Sigmoid colon (tissue), 7 donors: ENCODE measurements around the gene IFIT1B. TPM values are rescaled to one million over a fixed set of nuclear protein-coding genes. Genes with fewer than 3 reads are reported as not detected.
A peak's percentile ranks its signal among the peaks of the same experiment; 100 is the strongest.

Experiments used
- DNase-seq: peaks from one replicate; pipeline ENCODE4 v3.0.0-alpha.2; 2019
- H3K27ac ChIP-seq, 4 donors: fragments of 200-600 bp; sonication (generic); one replicate each; pipeline ENCODE4 v1.5.1; 2016 to 2019; ENCODE audit warnings: mild to moderate bottlenecking in 1 of 4
- H3K27me3 ChIP-seq, 3 donors: fragments of 200-600 bp; sonication (generic); one replicate each; pipeline ENCODE4 v1.5.1; 2019; ENCODE audit warnings: mild to moderate bottlenecking in 1 of 3
- H3K36me3 ChIP-seq, 4 donors: fragments of 200-600 bp; sonication (generic); one replicate each; pipeline ENCODE4 v1.5.1; 2016 to 2019
- H3K4me1 ChIP-seq, 4 donors: fragments of 200-600 bp; sonication (generic); one replicate each; pipeline ENCODE4 v1.5.1; 2017 to 2019
- H3K4me3 ChIP-seq, 4 donors: fragments of 200-600 bp; sonication (generic); one replicate each; pipeline ENCODE4 v1.5.1; 2017 to 2019; ENCODE audit warnings: mild to moderate bottlenecking in 2 of 4, moderate library complexity in 1 of 4
- H3K9me3 ChIP-seq, 4 donors: fragments of 200-600 bp in 3 of 4; sonication (generic) in 3 of 4; one replicate each; pipeline versions ENCODE4 v1.5.1 to v1.6.1; 2013 to 2019
- CTCF ChIP-seq, 4 experiments: fragments of 450-650 bp in 3 of 4; fragments of 200-600 bp in 1 of 4; IDR thresholded peaks; one replicate each; pipeline ENCODE4 v1.5.1; 2016 to 2019; ENCODE audit warnings: antibody characterized with exemption in 4 of 4, mild to moderate bottlenecking in 3 of 4, moderate library complexity in 2 of 4
- EP300 ChIP-seq, 4 donors: sonication (generic); formaldehyde crosslinking; IDR thresholded peaks; one replicate each; pipeline ENCODE4 v1.6.1; 2017; ENCODE audit warnings: antibody characterized with exemption in 4 of 4
- POLR2A ChIP-seq, 2 donors: fragments of 450-650 bp; IDR thresholded peaks; one replicate each; pipeline ENCODE4 v1.6.1; 2016; ENCODE audit warnings: antibody characterized with exemption in 2 of 2, mild to moderate bottlenecking in 2 of 2, moderate library complexity in 2 of 2
- POLR2AphosphoS5 ChIP-seq, 4 donors: sonication (generic); formaldehyde crosslinking; IDR thresholded peaks; one replicate each; pipeline ENCODE4 v1.6.1; 2017; ENCODE audit warnings: antibody characterized with exemption in 4 of 4
- WGBS, 2 donors: extraction: QIAGEN DNeasy Blood & Tissue Kit; methylation state at CpG; one replicate each; pipeline ENCODE4 v1.1.7; 2013; 5-methylcytosine and 5-hydroxymethylcytosine counted together
- intact Hi-C: fragments of 100-400 bp; cut with DNase I; formaldehyde crosslinking; loops from one replicate; pipeline ENCODE4 v1.15.1; 2023
- polyA plus RNA-seq, 3 donors: library from polyadenylated mRNA; stranded (reverse); fragments of 200-250 nt; gene quantifications; one replicate each; pipeline ENCODE4 v1.2.3, GENCODE V29; 2013
- total RNA-seq, 4 donors: library from RNA; depleted of rRNA; stranded (reverse); fragments of >200 nt; gene quantifications; one replicate each; pipeline ENCODE4 v1.1.0, GENCODE V29; 2016
- donor health status: healthy with polysubstance abuse.
- donor health status: Bipolar disorder and iron deficiency.
- donor health status: healthy.

IFIT1B gene
- total and polyA plus RNA-seq, 7 donors = not detected

GRCh38 chr10:89427629-89428028 lies 49.8 kb downstream of the IFIT1B start:
- H3K9me3 ChIP-seq = no peaks in the 10 kb centered on the region
- no peaks in the 10 kb centered on the region for H3K36me3 ChIP-seq
- no peaks in the 10 kb centered on the region for H3K27me3 ChIP-seq
- H3K27ac ChIP-seq = no peak overlapping the region
- no peak for DNase-seq
- intact Hi-C loops = loop anchor here (5.0 kb wide), 1 partner anchor 275 kb away; the partner anchor contains the start of gene KIF20B
- WGBS, 2 donors = 90 to 92% methylated on average over 4 of the region's 4 CpGs
- TF ChIP-seq EP300 (IDR thresholded peaks at IDR 0.05) = no peak
- no peak for TF ChIP-seq CTCF (IDR thresholded peaks at IDR 0.05)
- no peak for TF ChIP-seq POLR2A (IDR thresholded peaks at IDR 0.05)
- TF ChIP-seq POLR2AphosphoS5 (IDR thresholded peaks at IDR 0.05) = no peak
- H3K4me1 ChIP-seq = peaks cover 0 to 8% (median 0%) of the 10 kb centered on the region in 4 donors
- H3K4me3 ChIP-seq = no peak overlapping the region

- H3K4me3 ChIP-seq = no peak overlapping the region
- H3K36me3 ChIP-seq = no peaks in the 10 kb centered on the region
- no peaks in the 10 kb centered on the region for H3K9me3 ChIP-seq
- intact Hi-C loops = loop anchor here (5.0 kb wide), 1 partner anchor 273 kb away; the partner anchor contains the start of gene KIF20B
- no peak for DNase-seq
- WGBS, 2 donors = 62 to 73% methylated on average over 1 of the region's 1 CpG
- TF ChIP-seq POLR2AphosphoS5 (IDR thresholded peaks at IDR 0.05) (peak in 1 of 4 donors; percentile 61), CTCF (IDR thresholded peaks at IDR 0.05) (no peak), EP300 (IDR thresholded peaks at IDR 0.05) (peak in 1 of 4 donors; percentile 24), POLR2A (IDR thresholded peaks at IDR 0.05) (no peak)
- H3K4me1 ChIP-seq = peaks cover 0 to 8% (median 0%) of the 10 kb centered on the region in 4 donors
- no peaks in the 10 kb centered on the region for H3K27me3 ChIP-seq
- H3K27ac ChIP-seq = no peak overlapping the region
Measured at GRCh38 chr10:89428877-89429276, 51.0 kb downstream of the IFIT1B start.

- no peaks in the 10 kb centered on the region for H3K27me3 ChIP-seq
- H3K4me3 ChIP-seq = no peak overlapping the region
- 51 to 74% methylated on average over 3 of the region's 3 CpGs for WGBS, 2 donors
- H3K9me3 ChIP-seq = no peaks in the 10 kb centered on the region
- no peak for DNase-seq
- H3K36me3 ChIP-seq = no peaks in the 10 kb centered on the region
- intact Hi-C loops = no loop called here
- TF ChIP-seq POLR2AphosphoS5 (IDR thresholded peaks at IDR 0.05) = no peak
- H3K4me1 ChIP-seq = peaks cover 0 to 8% (median 0%) of the 10 kb centered on the region in 4 donors
- no peak overlapping the region for H3K27ac ChIP-seq
Measured at GRCh38 chr10:89431977-89432376, 54.1 kb downstream of the IFIT1B start.

Other genes with a start within 250 kb of the IFIT1B start
- 1 to 10 TPM in 3 of 4 donors, not detected in 1; 1.4 to 6.7 (median 2.1) TPM for gene CH25H, start 170.7 kb upstream of the IFIT1B start, total RNA-seq
- 1 to 10 TPM in 1 of 3 donors, under 1 TPM in 1, not detected in 1; 0.60 to 3.2 TPM for gene CH25H, start 170.7 kb upstream of the IFIT1B start, polyA plus RNA-seq
- gene LIPA, start 126.3 kb upstream of the IFIT1B start, total RNA-seq = 10 to 100 TPM; 23.1 to 35.7 (median 31.4) TPM
- gene LIPA, start 126.3 kb upstream of the IFIT1B start, polyA plus RNA-seq = 100 to 1,000 TPM in 1 of 3 donors, 10 to 100 TPM in 2; 31.2 to 240 (median 37.6) TPM
- 1 to 10 TPM; 2.0 to 6.8 (median 3.2) TPM for gene IFIT2, start 76.0 kb upstream of the IFIT1B start, total RNA-seq
- 10 to 100 TPM in 1 of 3 donors, 1 to 10 TPM in 2; 3.9 to 13.9 (median 6.6) TPM for gene IFIT2, start 76.0 kb upstream of the IFIT1B start, polyA plus RNA-seq
- 10 to 100 TPM in 2 of 4 donors, 1 to 10 TPM in 2; 8.0 to 20.7 (median 10.5) TPM for gene IFIT3, start 50.1 kb upstream of the IFIT1B start, total RNA-seq
- gene IFIT3, start 50.1 kb upstream of the IFIT1B start, polyA plus RNA-seq = 10 to 100 TPM in 1 of 3 donors, 1 to 10 TPM in 2; 4.9 to 36.1 (median 7.2) TPM
- gene IFIT1, start 14.6 kb downstream of the IFIT1B start, total RNA-seq = 10 to 100 TPM; 11.8 to 33.5 (median 20.9) TPM
- 10 to 100 TPM in 1 of 3 donors, 1 to 10 TPM in 2; 6.9 to 27.1 (median 7.2) TPM for gene IFIT1, start 14.6 kb downstream of the IFIT1B start, polyA plus RNA-seq
- gene IFIT5, start 36.5 kb downstream of the IFIT1B start, total RNA-seq = 10 to 100 TPM; 10.2 to 24.3 (median 19.3) TPM
- gene IFIT5, start 36.5 kb downstream of the IFIT1B start, polyA plus RNA-seq = 1 to 10 TPM; 5.3 to 9.6 (median 6.0) TPM
- gene SLC16A12, start 157.5 kb downstream of the IFIT1B start, total RNA-seq = 1 to 10 TPM; 1.1 to 3.9 (median 2.2) TPM
- under 1 TPM in 2 of 3 donors, not detected in 1; 0.13 to 0.23 TPM for gene SLC16A12, start 157.5 kb downstream of the IFIT1B start, polyA plus RNA-seq